Neuronal stem cell (in vitro differentiated cells): Measurements from ENCODE around the gene DUSP9.

Source experiments
- DNase-seq: peaks from one replicate; pipeline ENCODE4 v3.0.0-alpha.2; 2013; ENCODE audit warnings: low spot score
- H2AFZ ChIP-seq: one replicate; pipeline ENCODE4 v1.6.1; 2013; ENCODE audit warnings: mild to moderate bottlenecking, low read length, inconsistent platforms
- H2AK5ac ChIP-seq: 2 replicates; pipeline ENCODE4 v1.6.1; 2013; ENCODE audit warnings: low read depth, mild to moderate bottlenecking, inconsistent platforms, low read length, moderate library complexity, mixed read lengths
- H2BK120ac ChIP-seq: 2 replicates; pipeline ENCODE4 v1.6.1; 2013; ENCODE audit warnings: low read depth, mild to moderate bottlenecking, inconsistent platforms, low read length, moderate library complexity, mixed read lengths
- H2BK12ac ChIP-seq: one replicate; pipeline ENCODE4 v1.6.1; 2013; ENCODE audit warnings: low read length, inconsistent platforms
- H2BK15ac ChIP-seq: 2 replicates; pipeline ENCODE4 v1.6.1; 2013; ENCODE audit warnings: mild to moderate bottlenecking, low read length, inconsistent platforms, mixed read lengths
- H2BK5ac ChIP-seq: one replicate; pipeline ENCODE4 v1.6.1; 2013; ENCODE audit warnings: inconsistent platforms, mild to moderate bottlenecking, low read length, moderate library complexity
- H3K14ac ChIP-seq: one replicate; pipeline ENCODE4 v1.6.1; 2013; ENCODE audit warnings: low read length, inconsistent platforms
- H3K18ac ChIP-seq: 2 replicates; pipeline ENCODE4 v1.6.1; 2013; ENCODE audit warnings: low read length, inconsistent platforms
- H3K23ac ChIP-seq: 2 replicates; pipeline ENCODE4 v1.6.1; 2013; ENCODE audit warnings: low read depth, mild to moderate bottlenecking, mixed read lengths, low read length, inconsistent platforms; ENCODE audit not compliant: poor library complexity
- H3K27ac ChIP-seq: replicated peaks from 3 replicates; pipeline ENCODE4 v1.5.1; 2013; ENCODE audit warnings: low read length, inconsistent platforms
- H3K27me3 ChIP-seq, 3 experiments: 2 replicates each; pipeline ENCODE4 v1.6.1; 2013; ENCODE audit warnings: low read length in 3 of 3, mild to moderate bottlenecking in 2 of 3, inconsistent platforms in 1 of 3, low read depth in 1 of 3, mixed read lengths in 1 of 3, moderate library complexity in 1 of 3; ENCODE audit not compliant: control insufficient read depth in 3 of 3, insufficient read depth in 3 of 3
- H3K36me3 ChIP-seq, 2 donors: replicated peaks in 1 of 2; 2 replicates each; pipeline ENCODE4 v1.6.1; 2013; ENCODE audit warnings: low read length in 2 of 2; ENCODE audit not compliant: control insufficient read depth in 2 of 2, insufficient read depth in 2 of 2
- H3K4ac ChIP-seq: 2 replicates; pipeline ENCODE4 v1.6.1; 2013; ENCODE audit warnings: inconsistent platforms, mild to moderate bottlenecking, low read length, moderate library complexity
- H3K4me1 ChIP-seq, 2 donors: 1 replicate in 1 of 2; 2 replicates in 1 of 2; pipeline ENCODE4 v1.6.1; 2013; ENCODE audit warnings: low read length in 2 of 2, low read depth in 1 of 2; ENCODE audit not compliant: control insufficient read depth in 2 of 2, insufficient read depth in 1 of 2
- H3K4me2 ChIP-seq: one replicate; pipeline ENCODE4 v1.6.1; 2013; ENCODE audit warnings: mild to moderate bottlenecking, low read length, inconsistent platforms; ENCODE audit not compliant: insufficient read depth, poor library complexity, severe bottlenecking
- H3K4me3 ChIP-seq, 2 donors: 2 replicates each; pipeline ENCODE4 v1.5.1; 2013; ENCODE audit warnings: low read length in 2 of 2, mild to moderate bottlenecking in 2 of 2, inconsistent platforms in 1 of 2, moderate library complexity in 1 of 2
- H3K79me1 ChIP-seq: one replicate; pipeline ENCODE4 v1.6.1; 2013; ENCODE audit warnings: low read depth, mild to moderate bottlenecking, inconsistent platforms, low read length, moderate library complexity
- H3K9ac ChIP-seq: one replicate; pipeline ENCODE4 v1.6.1; 2013; ENCODE audit warnings: mild to moderate bottlenecking, low read depth, low read length, inconsistent platforms; ENCODE audit not compliant: poor library complexity
- H3K9me3 ChIP-seq, 2 donors: replicated peaks in 1 of 2; 2 replicates each; pipeline versions ENCODE3 to v1.6.1; 2013; ENCODE audit warnings: low read length in 2 of 2, mild to moderate bottlenecking in 2 of 2, inconsistent platforms in 1 of 2, low read depth in 1 of 2, mixed read lengths in 1 of 2, moderate library complexity in 1 of 2; ENCODE audit not compliant: control insufficient read depth in 2 of 2, insufficient read depth in 1 of 2
- H4K8ac ChIP-seq: one replicate; pipeline ENCODE4 v1.6.1; 2013; ENCODE audit warnings: low read depth, mild to moderate bottlenecking, inconsistent platforms, low read length, moderate library complexity
- H4K91ac ChIP-seq: one replicate; pipeline ENCODE4 v1.6.1; 2013; ENCODE audit warnings: low read length, low read depth, mild to moderate bottlenecking, inconsistent platforms; ENCODE audit not compliant: poor library complexity
- WGBS, 2 donors: extraction: QIAGEN DNeasy Blood & Tissue Kit; methylation state at CpG; one replicate each; pipeline ENCODE4 v1.1.7; 2013; ENCODE audit warnings: missing lambda C conversion rate in 2 of 2, mixed read lengths in 1 of 2; ENCODE audit not compliant: insufficient read length in 2 of 2, insufficient replicate concordance in 1 of 2; ENCODE audit errors: extremely low coverage in 2 of 2; 5-methylcytosine and 5-hydroxymethylcytosine counted together

DUSP9 gene

GRCh38 chrX:153665726-153666306 is 18.8 kb downstream of the DUSP9 start:
- H2AFZ ChIP-seq: no peak overlapping the region
- no peak overlapping the region for H3K27ac ChIP-seq
- no peak overlapping the region for H2AK5ac ChIP-seq
- H3K4me3 ChIP-seq: no peak overlapping the region
- no peak overlapping the region for H3K14ac ChIP-seq
- H3K79me1 ChIP-seq: no peaks in the 10 kb centered on the region
- H2BK120ac ChIP-seq: no peak overlapping the region
- no peak overlapping the region for H4K8ac ChIP-seq
- H2BK15ac ChIP-seq: no peak overlapping the region
- H3K9me3 ChIP-seq: peaks cover 0 to 8% of the 10 kb centered on the region in 2 donors
- no peak overlapping the region for H3K4me2 ChIP-seq
- no peaks in the 10 kb centered on the region for H3K4me1 ChIP-seq
- H4K91ac ChIP-seq: no peak overlapping the region
- H3K27me3 ChIP-seq: peaks cover 0 to 25% (median 3%) of the 10 kb centered on the region in 3 experiments
- no peak overlapping the region for H3K18ac ChIP-seq
- H3K9ac ChIP-seq: no peak overlapping the region
- no peak overlapping the region for H2BK12ac ChIP-seq
- no peak for DNase-seq
- no peak overlapping the region for H2BK5ac ChIP-seq
- no peak overlapping the region for H3K23ac ChIP-seq
- WGBS, 2 donors: no CpG with 5 or more reads among the region's 9 CpGs
- H3K36me3 ChIP-seq: no peaks in the 10 kb centered on the region
- H3K4ac ChIP-seq: no peak overlapping the region

GRCh38 chrX:153667281-153667955 is 20.4 kb downstream of the DUSP9 start:
- no peak overlapping the region for H2BK120ac ChIP-seq
- H3K79me1 ChIP-seq: no peaks in the 10 kb centered on the region
- no peak overlapping the region for H3K4me2 ChIP-seq
- H2BK5ac ChIP-seq: no peak overlapping the region
- H2AFZ ChIP-seq: peak overlapping the region; percentile 67
- no peak overlapping the region for H2BK15ac ChIP-seq
- no peak overlapping the region for H3K18ac ChIP-seq
- no CpG with 5 or more reads among the region's 11 CpGs for WGBS, 2 donors
- no peak overlapping the region for H2BK12ac ChIP-seq
- H3K4me1 ChIP-seq: no peaks in the 10 kb centered on the region
- no peaks in the 10 kb centered on the region for H3K36me3 ChIP-seq
- peak overlapping the region; percentile 31 for H3K14ac ChIP-seq
- no peak for DNase-seq
- H4K8ac ChIP-seq: no peak overlapping the region
- peaks cover 0 to 11% (median 0%) of the 10 kb centered on the region in 3 experiments for H3K27me3 ChIP-seq
- no peak overlapping the region for H4K91ac ChIP-seq
- H3K27ac ChIP-seq: no peak overlapping the region
- H3K4me3 ChIP-seq: peak overlapping the region; percentile 27 to 59
- H3K23ac ChIP-seq: no peak overlapping the region
- no peak overlapping the region for H3K4ac ChIP-seq
- H2AK5ac ChIP-seq: no peak overlapping the region
- H3K9ac ChIP-seq: no peak overlapping the region
- H3K9me3 ChIP-seq: no peaks in the 10 kb centered on the region

GRCh38 chrX:153667956-153668396 is 21.0 kb downstream of the DUSP9 start:
- Histone ChIP-seq H3K14ac (peak overlapping the region; percentile 31), H3K79me1 (no peaks in the 10 kb centered on the region), H2AFZ (peak overlapping the region; percentile 67), H2BK12ac (no peak overlapping the region), H4K91ac (no peak overlapping the region), H3K4me1 (peaks cover 0 to 4% of the 10 kb centered on the region in 2 donors), H2AK5ac (peak overlapping the region; percentile 75), H3K36me3 (no peaks in the 10 kb centered on the region), H4K8ac (no peak overlapping the region), H3K23ac (no peak overlapping the region), H2BK120ac (no peak overlapping the region), H3K27me3 (peaks cover 0 to 6% (median 0%) of the 10 kb centered on the region in 3 experiments), H3K27ac (no peak overlapping the region), H3K18ac (peak overlapping the region; percentile 38), H3K4me2 (no peak overlapping the region), H3K4ac (peak overlapping the region; percentile 66), H2BK15ac (peak overlapping the region; percentile 92), H3K9ac (no peak overlapping the region), H2BK5ac (no peak overlapping the region), H3K4me3 (peak overlapping the region; percentile 27 to 59), H3K9me3 (no peaks in the 10 kb centered on the region)
- WGBS, 2 donors: no CpG with 5 or more reads among the region's 14 CpGs
- no peak for DNase-seq

- H2BK12ac ChIP-seq: no peak overlapping the region
- no peak overlapping the region for H3K23ac ChIP-seq
- H3K4me1 ChIP-seq: peaks cover 0 to 5% of the 10 kb centered on the region in 2 donors
- no peak overlapping the region for H4K8ac ChIP-seq
- no CpG with 5 or more reads among the region's 11 CpGs for WGBS, 2 donors
- peak overlapping the region; percentile 66 for H3K4ac ChIP-seq
- DNase-seq: no peak
- H3K9ac ChIP-seq: no peak overlapping the region
- H3K9me3 ChIP-seq: no peaks in the 10 kb centered on the region
- peaks cover 1% of the 10 kb centered on the region for H3K79me1 ChIP-seq
- no peak overlapping the region for H2BK120ac ChIP-seq
- peak overlapping the region; percentile 92 for H2BK15ac ChIP-seq
- no peak overlapping the region for H3K14ac ChIP-seq
- H4K91ac ChIP-seq: no peak overlapping the region
- peak overlapping the region; percentile 38 for H3K18ac ChIP-seq
- H2AFZ ChIP-seq: no peak overlapping the region
- H2BK5ac ChIP-seq: no peak overlapping the region
- peak overlapping the region; percentile 75 for H2AK5ac ChIP-seq
- no peak overlapping the region for H3K27ac ChIP-seq
- H3K36me3 ChIP-seq: no peaks in the 10 kb centered on the region
- H3K4me3 ChIP-seq: no peak overlapping the region
- H3K4me2 ChIP-seq: no peak overlapping the region
- H3K27me3 ChIP-seq: peaks cover 0 to 5% (median 0%) of the 10 kb centered on the region in 3 experiments
These were observed 21.6 kb downstream of the DUSP9 start for GRCh38 chrX:153668423-153669173.
